NCI-H1436 (cell line): ENCODE results near the gene LOXL3.
A peak's percentile ranks its signal among the peaks of the same experiment; 100 is the strongest.

Experiments used
- DNase-seq: peaks from one replicate; lab custom pipeline; 2025; lab: John Stamatoyannopoulos, UW

LOXL3 gene

DNA sequence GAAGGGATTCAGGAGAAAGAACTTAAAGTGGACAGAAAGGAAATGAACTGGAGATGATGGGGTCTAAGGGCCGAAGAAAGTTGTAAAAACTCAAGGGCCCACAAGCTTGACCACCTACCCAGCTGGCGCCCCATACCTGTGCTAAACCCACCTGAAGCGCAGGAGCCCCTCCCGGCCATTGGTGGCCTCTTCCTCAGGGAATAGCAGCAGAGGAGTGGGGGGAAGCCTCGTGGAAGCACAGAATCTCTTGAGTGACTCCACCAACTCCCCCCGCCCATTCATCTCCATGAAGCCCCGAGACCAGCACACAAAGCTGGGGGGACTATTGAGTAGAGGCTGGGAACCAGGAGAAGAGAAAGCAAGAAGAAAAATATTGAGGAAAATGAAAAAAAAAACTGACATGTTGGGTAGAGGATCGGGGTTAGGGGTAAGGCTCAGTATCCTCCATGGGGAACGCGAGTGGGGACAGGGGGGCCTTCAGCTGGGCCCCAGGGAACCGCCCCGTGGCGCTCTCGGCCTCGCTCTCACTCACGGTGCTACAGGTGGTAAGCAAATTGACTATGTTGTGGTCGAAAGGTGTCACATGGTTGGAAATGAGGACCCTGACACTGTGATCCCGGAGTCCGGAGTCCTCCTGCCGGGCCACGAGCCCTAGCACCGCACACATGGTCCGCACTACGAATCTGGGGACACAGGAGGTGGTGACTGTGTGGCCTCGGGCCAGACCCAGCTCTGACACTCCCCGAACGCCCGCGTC, 25.0 kb downstream of the LOXL3 start:
- no peak for DNase-seq

DNA sequence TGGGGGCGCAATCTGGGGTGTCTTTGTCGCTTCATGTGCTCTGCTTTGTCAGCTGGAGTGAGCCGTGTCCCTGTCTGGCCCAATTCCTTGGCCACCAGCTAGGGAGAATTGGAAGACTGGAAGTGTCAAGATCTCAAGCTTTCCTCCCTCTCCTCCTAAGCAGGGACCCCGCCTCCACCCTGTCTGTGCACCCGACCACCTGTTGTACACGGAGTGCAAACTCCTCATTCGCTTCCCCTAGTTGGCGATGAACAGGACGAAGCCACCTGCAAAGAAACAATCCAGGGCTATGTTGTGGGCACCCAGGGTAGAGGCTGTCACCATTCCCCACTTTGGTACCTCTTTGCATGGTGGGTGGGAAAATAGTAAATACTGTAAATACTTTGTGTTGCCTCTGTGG, 26.0 kb downstream of the LOXL3 start:
- DNase-seq, result no peak

DNA sequence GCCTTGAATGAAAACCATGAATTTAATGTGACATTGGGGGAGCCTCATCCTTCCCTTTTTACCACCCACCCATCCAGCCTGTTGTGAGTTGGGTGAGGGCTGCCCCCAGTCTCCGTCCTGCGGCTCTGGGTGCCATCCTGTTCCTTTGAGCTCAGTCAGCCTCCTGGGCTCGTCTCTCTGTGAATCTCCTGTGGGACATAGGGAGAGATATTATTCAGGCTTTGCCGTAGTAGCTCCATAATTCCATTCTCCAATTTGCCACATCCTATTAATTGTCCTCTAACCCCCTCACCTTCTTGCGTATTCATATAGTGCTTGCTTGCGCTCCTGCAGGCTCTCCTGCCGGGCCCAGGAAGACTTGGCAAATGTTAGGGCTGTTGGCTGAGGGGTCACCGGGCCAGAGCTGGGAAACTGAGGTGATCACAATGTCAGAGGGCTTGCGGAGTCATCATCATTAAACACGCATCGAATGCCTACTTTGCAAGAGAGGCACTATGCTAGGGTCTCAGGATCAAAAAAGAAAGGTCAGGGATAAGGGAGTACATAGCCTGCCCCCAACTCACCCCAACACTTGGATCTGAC, 27.0 kb downstream of the LOXL3 start:
- no peak for DNase-seq

GRCh38 chr2:74525717-74526648, 27.8 kb downstream of the LOXL3 start, which contains the start of gene DQX1:
DQX1 (minus strand) TSS chr2:74526231; CDS start chr2:74525729, 502 bp downstream.
- no peak for DNase-seq

DNA sequence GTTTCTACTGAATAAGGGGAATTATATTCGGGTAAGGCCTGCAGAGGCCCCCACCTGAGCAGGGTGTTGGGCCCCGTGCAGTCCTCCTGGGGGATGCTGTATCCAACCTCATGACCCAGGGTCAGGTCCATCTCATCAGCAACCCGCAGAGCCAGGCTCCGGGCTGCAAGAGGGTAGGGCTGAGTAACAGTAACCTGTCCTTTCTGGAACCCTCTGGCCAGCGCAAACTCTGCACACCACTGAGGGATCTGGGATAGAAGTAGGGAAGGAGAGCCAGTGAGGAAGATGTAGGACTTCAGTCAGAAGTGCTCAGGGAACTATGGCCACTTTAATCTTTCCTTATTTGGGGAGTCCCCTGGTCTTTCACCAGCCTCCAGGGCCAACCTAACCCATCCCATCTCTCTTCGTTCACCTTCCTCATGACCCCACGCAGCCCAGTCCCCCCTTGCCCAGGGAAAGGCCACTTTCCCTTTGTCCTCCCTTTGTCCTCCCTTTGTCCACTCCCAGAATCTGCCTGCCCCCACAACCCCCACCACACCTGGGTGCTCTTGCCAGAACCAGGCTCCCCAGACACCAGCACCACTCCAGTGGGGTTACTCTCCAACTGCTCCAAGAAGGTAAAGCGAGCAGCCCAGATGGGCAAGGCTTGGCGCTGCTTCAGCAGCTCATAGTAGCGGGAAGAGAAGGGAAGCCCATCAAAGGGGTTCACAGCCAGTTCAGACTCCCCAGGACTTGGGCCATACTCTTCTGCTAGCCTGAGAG, 28.6 kb downstream of the LOXL3 start:
- no peak for DNase-seq

DNA sequence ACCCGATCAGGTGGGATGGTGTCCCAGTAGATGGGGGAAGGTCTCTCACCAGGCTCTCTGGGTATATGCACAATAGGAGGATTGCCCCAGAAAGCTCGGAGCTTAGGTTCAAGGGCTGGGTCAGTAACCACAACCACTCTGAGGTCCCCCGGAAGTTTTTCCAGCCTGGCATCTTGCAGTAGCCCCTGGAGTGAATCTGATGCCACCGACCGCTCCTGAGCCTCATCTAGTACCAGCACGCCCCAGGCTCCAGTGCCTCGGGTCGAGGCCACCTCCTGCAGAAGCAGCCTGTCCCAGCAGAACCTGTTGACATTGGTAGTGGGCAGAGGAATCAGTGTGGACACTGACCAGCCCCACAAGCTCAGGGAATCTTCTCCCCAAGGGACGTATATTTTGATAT, 29.7 kb downstream of the LOXL3 start:
- no peak for DNase-seq

GRCh38 chr2:74522516-74522915, 31.2 kb downstream of the LOXL3 start:
- DNase-seq, result no peak

DNA sequence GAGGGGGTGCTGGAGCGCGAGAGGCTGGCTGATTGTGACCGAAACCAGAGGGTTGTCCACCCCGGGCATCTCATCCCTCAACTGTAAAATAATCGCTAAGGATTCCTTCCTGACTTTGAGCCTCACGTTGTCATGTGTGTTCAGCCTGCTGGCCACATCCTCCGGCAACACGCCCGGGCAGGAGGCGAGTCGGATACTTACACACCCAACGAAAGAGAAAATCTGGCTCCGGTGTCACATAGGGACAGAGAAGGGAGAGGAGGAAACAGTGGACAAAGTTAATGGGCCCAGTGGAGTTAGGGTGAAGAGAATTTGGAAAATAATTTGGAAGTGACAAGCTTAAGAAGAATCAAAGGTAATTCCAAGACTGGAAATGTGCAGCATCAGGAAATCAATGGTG, 37.1 kb downstream of the LOXL3 start:
- no peak for DNase-seq

- no peak for DNase-seq
These were observed 37.6 kb downstream of the LOXL3 start for GRCh38 chr2:74515981-74516633.

GRCh38 chr2:74515271-74515980, 38.3 kb downstream of the LOXL3 start:
- no peak for DNase-seq

GRCh38 chr2:74514368-74515270, 39.1 kb downstream of the LOXL3 start, which contains the start of gene TLX2:
TLX2 (plus strand) TSS chr2:74514450; CDS start chr2:74514807, 357 bp downstream.
- DNase-seq, result peak; percentile 17

DNA sequence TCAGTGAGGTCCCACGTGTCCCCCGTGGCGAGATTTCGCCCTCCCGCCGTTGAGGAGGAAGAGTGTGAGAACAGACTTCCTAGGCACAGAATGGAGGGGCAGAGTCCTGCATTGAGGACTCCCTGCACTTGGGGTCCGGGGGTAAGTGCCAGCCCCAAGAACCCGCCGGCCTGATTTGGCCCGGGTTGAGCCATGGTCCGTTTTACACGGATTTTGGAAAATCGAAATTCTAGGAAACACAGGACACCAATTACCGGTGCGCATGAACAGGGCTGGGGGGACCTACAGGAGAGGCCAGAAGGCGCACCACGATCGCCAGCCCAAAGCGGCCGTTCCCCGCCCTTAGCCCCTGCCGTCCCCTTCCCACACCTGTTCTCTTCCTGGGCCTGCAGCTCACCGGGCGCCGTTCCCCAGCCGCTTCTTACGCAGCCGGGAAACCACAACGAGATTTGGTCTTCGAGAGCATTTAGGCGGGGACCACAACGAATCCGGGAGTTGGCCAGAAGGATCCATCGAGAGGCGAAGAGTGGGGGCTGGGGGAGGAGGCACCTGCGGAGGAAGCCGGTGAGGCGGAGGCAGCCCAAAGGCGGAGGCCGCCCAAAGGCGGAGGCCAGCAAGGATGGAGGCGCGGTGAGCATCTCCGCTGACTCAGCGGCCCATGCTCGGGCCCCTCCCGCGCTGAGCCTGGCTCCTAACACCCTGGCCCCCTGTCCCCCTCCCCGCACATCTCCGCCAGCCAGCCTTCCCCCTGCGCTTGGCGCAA, 40.0 kb downstream of the LOXL3 start:
- DNase-seq, result no peak

GRCh38 chr2:74512744-74513604, 40.8 kb downstream of the LOXL3 start:
- DNase-seq, result no peak

- DNase-seq, result no peak
These were observed 42.4 kb downstream of the LOXL3 start for GRCh38 chr2:74511104-74511989.

GRCh38 chr2:74510272-74510671, 43.5 kb downstream of the LOXL3 start:
- DNase-seq, result no peak

GRCh38 chr2:74507926-74508520, 45.7 kb downstream of the LOXL3 start:
- DNase-seq, result peak; percentile 65
